LNCaP clone FGC (cell line): Measurements from ENCODE around the gene BBX.

ENCODE experiments used
- DNase-seq: peaks from one replicate; pipeline ENCODE4 v3.0.0-alpha.2; 2011; ENCODE audit warnings: low read depth
- H3K4me3 ChIP-seq: 2 replicates; pipeline ENCODE4 v1.5.1; 2011; ENCODE audit warnings: mild to moderate bottlenecking, low read depth, low read length, control low read depth
- CTCF ChIP-seq: IDR thresholded peaks from 2 replicates; pipeline ENCODE4 v1.5.1; 2012; ENCODE audit warnings: mild to moderate bottlenecking; ENCODE audit not compliant: control insufficient read depth, insufficient read depth; ENCODE audit errors: extremely low read depth

The BBX gene

GRCh38 chr3:107612664-107613084, 89.9 kb downstream of the BBX start:
- no peak overlapping the region for H3K4me3 ChIP-seq
- DNase-seq: no peak
- no peak for TF ChIP-seq CTCF

GRCh38 chr3:107619549-107619948, 96.8 kb downstream of the BBX start:
- TF ChIP-seq CTCF: no peak
- no peak overlapping the region for H3K4me3 ChIP-seq
- no peak for DNase-seq

GRCh38 chr3:107620534-107620933, 97.8 kb downstream of the BBX start:
- DNase-seq: no peak
- H3K4me3 ChIP-seq: no peak overlapping the region
- TF ChIP-seq CTCF: no peak

- DNase-seq: no peak
- no peak overlapping the region for H3K4me3 ChIP-seq
- TF ChIP-seq CTCF: no peak
These were observed 98.7 kb downstream of the BBX start for GRCh38 chr3:107621465-107621864.

- no peak for DNase-seq
- TF ChIP-seq CTCF: 0 out of 2 replicates have a peak, but pooled peaks have one; percentile 15
- H3K4me3 ChIP-seq: no peak overlapping the region
These were observed 105.3 kb downstream of the BBX start for GRCh38 chr3:107627962-107628542.

GRCh38 chr3:107629566-107629965, 106.8 kb downstream of the BBX start:
- TF ChIP-seq CTCF: no peak
- H3K4me3 ChIP-seq: no peak overlapping the region
- DNase-seq: no peak

GRCh38 chr3:107630779-107631178, 108.0 kb downstream of the BBX start:
- no peak overlapping the region for H3K4me3 ChIP-seq
- no peak for TF ChIP-seq CTCF
- DNase-seq: no peak
